HepG2 (cell line): Measurements from ENCODE around the gene AGT. TPM values are rescaled to one million over a fixed set of nuclear protein-coding genes. Genes with fewer than 3 reads are reported as not detected.

Experiments
- BORCS8-MEF2B ChIP-seq: sonication (generic); formaldehyde crosslinking; IDR thresholded peaks from 2 replicates; pipeline ENCODE4 v1.8.0; 2022; ENCODE audit warnings: mild to moderate bottlenecking, missing genetic modification reagents
- CREBL2 ChIP-seq: sonication (generic); formaldehyde crosslinking; IDR thresholded peaks from 2 replicates; pipeline ENCODE4 v1.8.1; 2023; ENCODE audit warnings: missing genetic modification reagents, mild to moderate bottlenecking, borderline replicate concordance
- E2F5 ChIP-seq: sonication (generic); formaldehyde crosslinking; conservative IDR thresholded peaks from 2 replicates; pipeline ENCODE4 v1.4.0; 2020; ENCODE audit warnings: missing genetic modification reagents
- FOSL1 ChIP-seq: sonication (generic); formaldehyde crosslinking; IDR thresholded peaks from 2 replicates; pipeline ENCODE4 v1.9.0; 2021; ENCODE audit warnings: missing genetic modification reagents, borderline replicate concordance
- IKZF4 ChIP-seq: sonication (generic); formaldehyde crosslinking; IDR thresholded peaks from 2 replicates; pipeline ENCODE4 v1.5.1; 2020; ENCODE audit warnings: borderline replicate concordance, mild to moderate bottlenecking, low read depth, missing genetic modification reagents; ENCODE audit errors: not compliant biosample characterization
- IKZF5 ChIP-seq: IDR thresholded peaks from 2 replicates; pipeline ENCODE4 v1.6.1; 2018; ENCODE audit warnings: missing genetic modification reagents, mild to moderate bottlenecking, missing compliant biosample characterization
- MAX ChIP-seq: IDR thresholded peaks from 2 replicates; pipeline ENCODE4 v1.6.1; 2012; ENCODE audit warnings: inconsistent platforms
- MLXIP ChIP-seq: sonication (generic); formaldehyde crosslinking; IDR thresholded peaks from 2 replicates; pipeline ENCODE4 v1.9.0; 2021; ENCODE audit warnings: missing genetic modification reagents, borderline replicate concordance
- NBN ChIP-seq: fragments of 450-650 bp; conservative IDR thresholded peaks from 2 replicates; pipeline ENCODE4 v1.6.1; 2017
- NFYC ChIP-seq: IDR thresholded peaks from 2 replicates; pipeline ENCODE4 v1.6.1; 2016; ENCODE audit warnings: missing genetic modification reagents, missing compliant biosample characterization
- PRPF4 ChIP-seq: fragments of 200-400 bp; formaldehyde crosslinking; IDR thresholded peaks from 2 replicates; pipeline ENCODE4 v1.6.1; 2016; ENCODE audit warnings: low read length, low read depth; ENCODE audit not compliant: poor library complexity, severe bottlenecking
- RARA ChIP-seq: IDR thresholded peaks from 2 replicates; pipeline ENCODE4 v1.6.1; 2016; ENCODE audit warnings: missing genetic modification reagents, missing compliant biosample characterization
- RFX3 ChIP-seq: IDR thresholded peaks from 2 replicates; pipeline ENCODE4 v1.6.1; 2016; ENCODE audit warnings: missing biosample characterization, missing genetic modification reagents
- STAG1 ChIP-seq: sonication (generic); formaldehyde crosslinking; IDR thresholded peaks from 2 replicates; pipeline ENCODE4 v1.4.0; 2020; ENCODE audit warnings: missing genetic modification reagents
- STAT5B ChIP-seq: sonication (generic); formaldehyde crosslinking; IDR thresholded peaks from 2 replicates; pipeline ENCODE4 v1.4.0; 2020; ENCODE audit warnings: missing genetic modification reagents
- ZBTB44 ChIP-seq: sonication (generic); formaldehyde crosslinking; IDR thresholded peaks from 2 replicates; pipeline ENCODE4 v1.4.0; 2020; ENCODE audit warnings: missing genetic modification reagents
- ZMAT5 ChIP-seq: sonication (generic); formaldehyde crosslinking; IDR thresholded peaks from 2 replicates; pipeline ENCODE4 v1.5.0; 2020; ENCODE audit warnings: mild to moderate bottlenecking, low read depth, missing genetic modification reagents, borderline replicate concordance
- ZNF383 ChIP-seq: sonication (generic); formaldehyde crosslinking; IDR thresholded peaks from 2 replicates; pipeline ENCODE4 v1.4.0; 2020; ENCODE audit warnings: missing genetic modification reagents, mild to moderate bottlenecking, borderline replicate concordance
- ZNF414 ChIP-seq: sonication (generic); formaldehyde crosslinking; IDR thresholded peaks from 2 replicates; pipeline ENCODE4 v1.5.0; 2020; ENCODE audit warnings: missing genetic modification reagents
- ZNF501 ChIP-seq: sonication (generic); formaldehyde crosslinking; IDR thresholded peaks from 2 replicates; pipeline ENCODE4 v1.5.1; 2020; ENCODE audit warnings: mild to moderate bottlenecking, moderate library complexity, missing genetic modification reagents
- ZNF615 ChIP-seq: sonication (generic); formaldehyde crosslinking; IDR thresholded peaks from 2 replicates; pipeline ENCODE4 v1.5.0; 2020; ENCODE audit warnings: mild to moderate bottlenecking, missing genetic modification reagents, borderline replicate concordance
- ZNF660 ChIP-seq: sonication (generic); formaldehyde crosslinking; IDR thresholded peaks from 2 replicates; pipeline ENCODE4 v1.5.1; 2020; ENCODE audit warnings: mild to moderate bottlenecking, low read depth, missing genetic modification reagents, borderline replicate concordance
- polyA plus RNA-seq, 8 experiments: library from polyadenylated mRNA; depleted of rRNA in 3 of 8; stranded (reverse) in 7 of 8; unstranded in 1 of 8; fragments of >200 nt; fragmentation: Illumina TruSeq in 4 of 8; extraction: Trizol in 4 of 8; gene quantifications; 2 replicates each; pipeline versions ENCODE4 v1.2.1 to v1.2.3, GENCODE V29; 2011 to 2016; ENCODE audit warnings: low read depth in 4 of 8, missing spikeins in 1 of 8, mixed read lengths in 1 of 8; ENCODE audit not compliant: insufficient read depth in 1 of 8
- total RNA-seq, 5 experiments: library from RNA; depleted of rRNA; stranded (reverse); fragments of >200 nt; fragmentation: Illumina TruSeq; extraction: Trizol; gene quantifications; 2 replicates each; pipeline ENCODE4 v1.2.3, GENCODE V29; 2016; ENCODE audit warnings: low read depth in 1 of 5

The AGT gene
- total and polyA plus RNA-seq, 2 of the 13 experiments (the other 11 are each of a cell fraction or from before 2014, with no cell fraction given) = 892 to 2,071 TPM

- TF ChIP-seq E2F5 (CRISPR knock-in tag) (no peak), IKZF5 (CRISPR knock-in tag) (no peak), NFYC (CRISPR knock-in tag) (no peak), MAX (0 out of 2 replicates have a peak, but pooled peaks have one; percentile 24), ZBTB44 (CRISPR knock-in tag) (no peak), ZNF501 (CRISPR knock-in tag) (no peak; the same call in 1 of the 2 replicates), BORCS8-MEF2B (0 out of 2 replicates have a peak, but pooled peaks have one; percentile 29), ZNF660 (CRISPR knock-in tag) (no peak), STAG1 (peak; percentile 91), IKZF4 (no peak), ZNF383 (CRISPR knock-in tag) (no peak), CREBL2 (no peak), NBN (no peak), RARA (peak; percentile 37; the same call in 1 of the 2 replicates), ZNF615 (no peak), MLXIP (CRISPR knock-in tag) (no peak), ZNF414 (CRISPR knock-in tag) (0 out of 2 replicates have a peak, but pooled peaks have one; percentile 35), FOSL1 (CRISPR knock-in tag) (no peak), PRPF4 (no peak), ZMAT5 (no peak), RFX3 (no peak), STAT5B (CRISPR knock-in tag) (no peak)
These were observed 46.5 kb upstream of the AGT start (continued) for GRCh38 chr1:230760360-230760827.
